Testis (tissue), 3 donors: ENCODE data around the gene ZFP36L1. TPM values are rescaled to one million over a fixed set of nuclear protein-coding genes. Genes with fewer than 3 reads are reported as not detected.

ENCODE experiments used
- DNase-seq: peaks from one replicate; pipeline ENCODE4 v3.0.0-alpha.2; 2019
- H3K27ac ChIP-seq, 2 donors: fragments of 200-600 bp; sonication (generic); one replicate each; pipeline ENCODE4 v1.5.1; 2019
- H3K27me3 ChIP-seq: fragments of 200-600 bp; sonication (generic); one replicate; pipeline ENCODE4 v1.5.1; 2019
- H3K36me3 ChIP-seq: fragments of 200-600 bp; sonication (generic); one replicate; pipeline ENCODE4 v1.5.1; 2017; ENCODE audit warnings: low read depth; ENCODE audit errors: missing control alignments
- H3K4me1 ChIP-seq: fragments of 200-600 bp; sonication (generic); one replicate; pipeline ENCODE4 v1.5.1; 2019
- H3K4me3 ChIP-seq, 2 donors: fragments of 200-600 bp; sonication (generic); one replicate each; pipeline ENCODE4 v1.5.1; 2017 to 2019
- H3K9me3 ChIP-seq: fragments of 200-600 bp; sonication (generic); one replicate; pipeline ENCODE4 v1.5.1; 2017
- CTCF ChIP-seq, 3 experiments: fragments of 450-650 bp in 2 of 3; fragments of 200-600 bp in 1 of 3; sonication (generic) in 1 of 3; IDR thresholded peaks; one replicate each; pipeline ENCODE4 v1.5.1; 2016 to 2019; ENCODE audit warnings: antibody characterized with exemption in 3 of 3, mild to moderate bottlenecking in 2 of 3, moderate library complexity in 1 of 3
- POLR2A ChIP-seq: fragments of 450-650 bp; IDR thresholded peaks from one replicate; pipeline ENCODE4 v1.6.1; 2017; ENCODE audit warnings: antibody characterized with exemption, mild to moderate bottlenecking, moderate library complexity
- WGBS, 2 donors: methylation state at CpG; one replicate each; pipeline ENCODE4 v1.1.5; 2018; 5-methylcytosine and 5-hydroxymethylcytosine counted together
- intact Hi-C: fragments of 100-400 bp; cut with DNase I; formaldehyde crosslinking; loops from one replicate; pipeline ENCODE4 v1.15.1; 2023; ENCODE audit warnings: low total_unique reads
- polyA plus RNA-seq: library from polyadenylated mRNA; stranded (reverse); fragments of 350-450 nt; fragmentation: Illumina TruSeq; extraction: RNeasy Lipid Tissue Mini Kit (QIAGEN cat#74804); gene quantifications from one replicate; pipeline ENCODE4 v1.2.3, GENCODE V29; 2014; ENCODE audit warnings: low read depth, low replicate concordance; ENCODE audit not compliant: insufficient read depth
- total RNA-seq, 2 donors: library from RNA; depleted of rRNA; stranded (reverse); fragments of >200 nt; gene quantifications; one replicate each; pipeline ENCODE4 v1.2.3, GENCODE V29; 2016

Gene ZFP36L1
- total and polyA plus RNA-seq, 3 donors from 2014 or later: 120 to 301 (median 176) TPM

GRCh38 chr14:68772761-68773381, 20.0 kb downstream of the ZFP36L1 start:
- Histone ChIP-seq H3K27me3 (no peaks in the 10 kb centered on the region), H3K4me1 (peaks cover 3% of the 10 kb centered on the region), H3K9me3 (no peaks in the 10 kb centered on the region), H3K4me3 (no peak overlapping the region), H3K27ac (peak overlapping the region in 1 of 2 donors; percentile 69), H3K36me3 (no peaks in the 10 kb centered on the region)
- DNase-seq: no peak
- intact Hi-C loops: no loop called here
- no peak for TF ChIP-seq CTCF (IDR thresholded peaks at IDR 0.05)
- TF ChIP-seq POLR2A: no peak
- WGBS, 2 donors: 80 to 89% methylated on average over 6 of the region's 6 CpGs

GRCh38 chr14:68771631-68772030, 21.2 kb downstream of the ZFP36L1 start:
- no peaks in the 10 kb centered on the region for H3K27me3 ChIP-seq
- intact Hi-C loops: no loop called here
- no peaks in the 10 kb centered on the region for H3K9me3 ChIP-seq
- H3K27ac ChIP-seq: peak overlapping the region in 1 of 2 donors; percentile 69
- 62 to 72% methylated on average over 10 of the region's 10 CpGs for whole genome bisulfite sequencing, 2 donors
- H3K4me1 ChIP-seq: peaks cover 11% of the 10 kb centered on the region
- H3K36me3 ChIP-seq: no peaks in the 10 kb centered on the region
- DNase-seq: no peak
- TF ChIP-seq CTCF (IDR thresholded peaks at IDR 0.05): no peak
- no peak for TF ChIP-seq POLR2A
- no peak overlapping the region for H3K4me3 ChIP-seq

GRCh38 chr14:68770553-68771286, 22.1 kb downstream of the ZFP36L1 start:
- Histone ChIP-seq H3K27ac (no peak overlapping the region), H3K4me1 (peaks cover 19% of the 10 kb centered on the region), H3K9me3 (no peaks in the 10 kb centered on the region), H3K27me3 (no peaks in the 10 kb centered on the region), H3K4me3 (no peak overlapping the region), H3K36me3 (no peaks in the 10 kb centered on the region)
- TF ChIP-seq POLR2A (no peak), CTCF (IDR thresholded peaks at IDR 0.05) (no peak)
- intact Hi-C loops: no loop called here
- 88 to 90% methylated on average over 7 to 11 of the region's 11 CpGs for WGBS, 2 donors
- no peak for DNase-seq

GRCh38 chr14:68770051-68770450, 22.8 kb downstream of the ZFP36L1 start:
- H3K27ac ChIP-seq: no peak overlapping the region
- H3K4me3 ChIP-seq: no peak overlapping the region
- peaks cover 24% of the 10 kb centered on the region for H3K4me1 ChIP-seq
- no peaks in the 10 kb centered on the region for H3K27me3 ChIP-seq
- no peak for DNase-seq
- H3K9me3 ChIP-seq: no peaks in the 10 kb centered on the region
- no peak for TF ChIP-seq CTCF (IDR thresholded peaks at IDR 0.05)
- no peak for TF ChIP-seq POLR2A
- H3K36me3 ChIP-seq: no peaks in the 10 kb centered on the region
- intact Hi-C loops: no loop called here
- WGBS, 2 donors: 92 to 94% methylated on average over 4 to 9 of the region's 9 CpGs
